ENCODE data around the gene PWP1.

DNA sequence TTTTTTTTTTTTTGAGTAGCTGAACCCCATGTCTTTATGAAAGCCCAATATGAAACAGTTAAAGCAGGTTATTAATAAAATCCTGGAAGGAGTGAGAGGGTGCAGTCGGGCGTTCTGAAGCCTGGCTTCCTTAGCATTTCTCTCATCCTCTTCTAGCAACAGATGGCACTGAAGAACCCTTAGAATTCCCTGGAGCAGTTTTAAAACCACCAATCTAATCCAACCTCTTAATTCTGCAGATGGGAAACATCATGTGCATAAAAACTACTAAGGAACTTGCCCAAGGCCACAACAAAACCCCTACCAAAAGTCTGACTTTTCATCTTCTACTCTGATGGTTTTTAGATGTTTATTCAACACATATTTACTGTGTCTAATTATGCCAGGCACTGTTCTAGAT lies 50.2 kb downstream of the PWP1 start:
- TF ChIP-seq CTCF (IDR thresholded peaks at IDR 0.05) (no peak), EZH2 (IDR thresholded peaks at IDR 0.05; ENCODE audit: borderline replicate concordance, insufficient read depth, low read depth, low read length, poor library complexity, severe bottlenecking) (no peak)
